Aorta (tissue), 5 donors: ENCODE measurements around the gene CPEB3. TPM values are rescaled to one million over a fixed set of nuclear protein-coding genes. Genes with fewer than 3 reads are reported as not detected.
A peak's percentile ranks its signal among the peaks of the same experiment; 100 is the strongest.

Experiments used
- ATAC-seq: fragments of 200-7000 bp; cut with Tn5 transposase; one replicate; pipeline ENCODE4 v1.9.1; 2022; ENCODE audit warnings: moderate library complexity; ENCODE audit not compliant: low FRiP score
- DNase-seq, 2 donors: peaks; one replicate each; pipeline ENCODE4 v3.0.0-alpha.2; 2020
- H3K27ac ChIP-seq, 2 donors: one replicate each; pipeline ENCODE4 v1.5.1; 2013; ENCODE audit warnings: low read length in 2 of 2, mild to moderate bottlenecking in 2 of 2, moderate library complexity in 2 of 2, control low read depth in 1 of 2, inconsistent platforms in 1 of 2, low read depth in 1 of 2
- H3K27me3 ChIP-seq, 2 donors: one replicate each; pipeline ENCODE4 v1.6.1; 2013; ENCODE audit warnings: control low read depth in 1 of 2, low read length in 1 of 2, mild to moderate bottlenecking in 1 of 2, moderate library complexity in 1 of 2; ENCODE audit not compliant: insufficient read depth in 2 of 2, control insufficient read depth in 1 of 2
- H3K36me3 ChIP-seq, 2 donors: one replicate each; pipeline ENCODE4 v1.6.1; 2013; ENCODE audit warnings: control low read depth in 1 of 2, low read length in 1 of 2, mild to moderate bottlenecking in 1 of 2; ENCODE audit not compliant: insufficient read depth in 2 of 2, control insufficient read depth in 1 of 2
- H3K4me1 ChIP-seq, 2 donors: one replicate each; pipeline ENCODE4 v1.6.1; 2013; ENCODE audit warnings: low read length in 2 of 2, control low read depth in 1 of 2, mild to moderate bottlenecking in 1 of 2, moderate library complexity in 1 of 2; ENCODE audit not compliant: insufficient read depth in 2 of 2, control insufficient read depth in 1 of 2
- H3K4me3 ChIP-seq, 2 donors: one replicate each; pipeline ENCODE4 v1.5.1; 2013; ENCODE audit warnings: low read length in 2 of 2, control low read depth in 1 of 2, mild to moderate bottlenecking in 1 of 2
- H3K9me3 ChIP-seq: one replicate; pipeline ENCODE4 v1.6.1; 2013; ENCODE audit warnings: mild to moderate bottlenecking, low read length; ENCODE audit not compliant: control insufficient read depth
- WGBS, 2 donors: extraction: QIAGEN DNeasy Blood & Tissue Kit; methylation state at CpG; one replicate each; pipeline ENCODE4 v1.1.7; 2013; 5-methylcytosine and 5-hydroxymethylcytosine counted together
- intact Hi-C, 2 donors: fragments of 100-400 bp; cut with DNase I; formaldehyde crosslinking; loops; one replicate each; pipeline versions ENCODE4 v1.14.2 to v1.15.0; 2022
- polyA plus RNA-seq, 2 donors: library from polyadenylated mRNA; stranded (reverse); fragments of 200-250 nt; gene quantifications; one replicate each; pipeline ENCODE4 v1.2.3, GENCODE V29; 2013
- total RNA-seq, 2 donors: library from RNA; stranded (reverse); fragmentation: NEBNext Ultra II Directional; extraction: Animal tissue kit (Norgen Biotek cat#: 25700); gene quantifications; one replicate each; pipeline ENCODE4 v1.2.1, GENCODE V29; 2021
- donor health status: healthy with polysubstance abuse.
- donor health status: Bipolar disorder and iron deficiency.
- donor health status: DM: no; HTN: no; CAD: no.
- donor health status: DM: no; HTN: no; CAD: no.
- donor health status: DM: yes; HTN: yes; CAD: no.

Gene CPEB3
- total and polyA plus RNA-seq, 4 donors: 1.4 to 8.0 (median 4.6) TPM

- H3K9me3 ChIP-seq: no peaks in the 10 kb centered on the region
- intact Hi-C loops: loop anchor here in 1 of 2 donors (10.0 kb wide), 1 partner anchor 64 kb away; no protein-coding TSS in a partner anchor
- no peaks in the 10 kb centered on the region for H3K36me3 ChIP-seq
- H3K27me3 ChIP-seq: no peaks in the 10 kb centered on the region
- DNase-seq: no peak
- no peak overlapping the region for H3K4me3 ChIP-seq
- WGBS, 2 donors: 36 to 51% methylated on average over 3 of the region's 3 CpGs
- H3K4me1 ChIP-seq: no peaks in the 10 kb centered on the region
- peak overlapping the region in 1 of 2 donors; percentile 1 for H3K27ac ChIP-seq
- ATAC-seq: no peak
Observed at GRCh38 chr10:92208736-92209135, 82.1 kb downstream of the CPEB3 start.

GRCh38 chr10:92208157-92208720, 82.6 kb downstream of the CPEB3 start:
- intact Hi-C loops: loop anchor here in 1 of 2 donors (10.0 kb wide), 1 partner anchor 63 kb away; no protein-coding TSS in a partner anchor
- Histone ChIP-seq H3K27ac (peak overlapping the region in 1 of 2 donors; percentile 1), H3K9me3 (no peaks in the 10 kb centered on the region), H3K36me3 (no peaks in the 10 kb centered on the region), H3K4me1 (no peaks in the 10 kb centered on the region), H3K27me3 (no peaks in the 10 kb centered on the region), H3K4me3 (no peak overlapping the region)
- ATAC-seq (no peak), DNase-seq (no peak)

- H3K9me3 ChIP-seq: no peaks in the 10 kb centered on the region
- H3K27ac ChIP-seq: no peak overlapping the region
- H3K4me3 ChIP-seq: no peak overlapping the region
- no peaks in the 10 kb centered on the region for H3K36me3 ChIP-seq
- no peak for DNase-seq
- 91 to 96% methylated on average over 1 of the region's 1 CpG for WGBS, 2 donors
- peaks cover 0 to 1% of the 10 kb centered on the region in 2 donors for H3K4me1 ChIP-seq
- ATAC-seq: no peak
- intact Hi-C loops: loop anchor here in 1 of 2 donors (10.0 kb wide), 1 partner anchor 62 kb away; no protein-coding TSS in a partner anchor
- no peaks in the 10 kb centered on the region for H3K27me3 ChIP-seq
Observed at GRCh38 chr10:92207061-92207460, 83.8 kb downstream of the CPEB3 start.

GRCh38 chr10:92203919-92204623, 86.8 kb downstream of the CPEB3 start:
- DNase-seq (no peak), ATAC-seq (no peak)
- no peak overlapping the region for H3K4me3 ChIP-seq
- no peak overlapping the region for H3K27ac ChIP-seq
- peaks cover 0 to 1% of the 10 kb centered on the region in 2 donors for H3K4me1 ChIP-seq
- intact Hi-C loops: loop anchor here in 1 of 2 donors (10.0 kb wide), 1 partner anchor 59 kb away; no protein-coding TSS in a partner anchor
- no peaks in the 10 kb centered on the region for H3K27me3 ChIP-seq
- no peaks in the 10 kb centered on the region for H3K9me3 ChIP-seq
- WGBS, 2 donors: 87 to 96% methylated on average over 6 of the region's 6 CpGs
- no peaks in the 10 kb centered on the region for H3K36me3 ChIP-seq

GRCh38 chr10:92202536-92202935, 88.3 kb downstream of the CPEB3 start:
- no peak overlapping the region for H3K4me3 ChIP-seq
- ATAC-seq: no peak
- no peak overlapping the region for H3K27ac ChIP-seq
- H3K36me3 ChIP-seq: no peaks in the 10 kb centered on the region
- H3K4me1 ChIP-seq: peaks cover 0 to 1% of the 10 kb centered on the region in 2 donors
- intact Hi-C loops: loop anchor here in 1 of 2 donors (10.0 kb wide), 1 partner anchor 58 kb away; no protein-coding TSS in a partner anchor
- H3K27me3 ChIP-seq: no peaks in the 10 kb centered on the region
- H3K9me3 ChIP-seq: no peaks in the 10 kb centered on the region
- 0 to 97% methylated on average over 1 of the region's 1 CpG for WGBS, 2 donors
- DNase-seq: no peak

- DNase-seq: no peak
- Histone ChIP-seq H3K36me3 (no peaks in the 10 kb centered on the region), H3K27me3 (no peaks in the 10 kb centered on the region), H3K27ac (no peak overlapping the region), H3K4me3 (no peak overlapping the region), H3K9me3 (no peaks in the 10 kb centered on the region), H3K4me1 (peaks cover 0 to 1% of the 10 kb centered on the region in 2 donors)
- ATAC-seq: no peak
- intact Hi-C loops: loop anchor here in 1 of 2 donors (10.0 kb wide), 1 partner anchor 56 kb away; no protein-coding TSS in a partner anchor
- WGBS, 2 donors: 65 to 76% methylated on average over 1 of the region's 1 CpG
Observed at GRCh38 chr10:92200564-92200963, 90.3 kb downstream of the CPEB3 start.

GRCh38 chr10:92187101-92187500, 103.8 kb downstream of the CPEB3 start:
- Histone ChIP-seq H3K36me3 (no peaks in the 10 kb centered on the region), H3K27ac (peak overlapping the region in 1 of 2 donors; percentile 14), H3K27me3 (no peaks in the 10 kb centered on the region), H3K9me3 (no peaks in the 10 kb centered on the region), H3K4me1 (no peaks in the 10 kb centered on the region), H3K4me3 (no peak overlapping the region)
- ATAC-seq (no peak), DNase-seq (no peak)
- 14 to 16% methylated on average over 2 of the region's 2 CpGs for WGBS, 2 donors
- intact Hi-C loops: no loop called here

- no peak overlapping the region for H3K4me3 ChIP-seq
- ATAC-seq (no peak), DNase-seq (no peak)
- 87 to 90% methylated on average over 3 of the region's 3 CpGs for WGBS, 2 donors
- H3K36me3 ChIP-seq: no peaks in the 10 kb centered on the region
- intact Hi-C loops: no loop called here
- H3K27ac ChIP-seq: no peak overlapping the region
- H3K4me1 ChIP-seq: no peaks in the 10 kb centered on the region
- H3K9me3 ChIP-seq: no peaks in the 10 kb centered on the region
- H3K27me3 ChIP-seq: no peaks in the 10 kb centered on the region
Observed at GRCh38 chr10:92184977-92185376, 105.9 kb downstream of the CPEB3 start.

GRCh38 chr10:92183199-92183598, 107.7 kb downstream of the CPEB3 start:
- Histone ChIP-seq H3K9me3 (no peaks in the 10 kb centered on the region), H3K36me3 (no peaks in the 10 kb centered on the region), H3K4me1 (no peaks in the 10 kb centered on the region), H3K27ac (no peak overlapping the region), H3K27me3 (no peaks in the 10 kb centered on the region), H3K4me3 (no peak overlapping the region)
- 93 to 95% methylated on average over 4 of the region's 4 CpGs for WGBS, 2 donors
- no peak for DNase-seq
- intact Hi-C loops: no loop called here
- ATAC-seq: no peak
